ENCODE measurements around the gene MACROD2.

Gene MACROD2

DNA sequence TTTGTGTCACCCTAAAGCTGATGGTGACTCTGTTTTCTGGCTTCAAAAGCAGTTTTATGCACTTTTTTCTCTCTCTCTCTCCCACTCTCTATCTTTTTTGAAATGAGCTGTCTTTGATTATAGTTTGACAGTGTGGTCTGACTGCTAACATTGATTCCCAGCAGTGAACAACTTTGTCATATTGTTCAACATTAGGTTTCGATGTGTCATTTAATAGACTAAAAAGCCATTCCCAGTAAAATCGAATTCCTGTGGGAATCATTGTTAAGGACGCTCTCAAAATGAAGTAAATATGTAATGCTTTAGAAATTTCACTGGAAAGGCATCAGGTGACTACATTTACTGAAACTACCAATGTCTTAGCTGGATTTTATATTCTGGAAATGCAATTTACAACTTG is 412.0 kb downstream of the MACROD2 start:
- H3K27me3 ChIP-seq, result no peaks in the 10 kb centered on the region
- no peak for TF ChIP-seq CTCF (IDR thresholded peaks at IDR 0.05; ENCODE audit: low read depth, low read length)
- no peak for DNase-seq

GRCh38 chr20:14410869-14411555 is 415.7 kb downstream of the MACROD2 start:
- DNase-seq, result no peak
- no peak overlapping the region for H3K4me3 ChIP-seq (ENCODE audit: low read depth, low read length)
- TF ChIP-seq CTCF (IDR thresholded peaks at IDR 0.05; ENCODE audit: low read depth, low read length), result no peak
- peaks cover 29% of the 10 kb centered on the region for H3K4me1 ChIP-seq
- H3K36me3 ChIP-seq, result no peaks in the 10 kb centered on the region
- no peaks in the 10 kb centered on the region for H3K9me3 ChIP-seq
- H3K27me3 ChIP-seq, result no peaks in the 10 kb centered on the region

More for the DNA sequence above, 412.0 kb downstream of the MACROD2 start:
- Histone ChIP-seq H3K36me3 (no peaks in the 10 kb centered on the region), H3K9me3 (no peaks in the 10 kb centered on the region), H3K4me3 (ENCODE audit: low read depth, low read length) (no peak overlapping the region), H3K4me1 (peaks cover 8% of the 10 kb centered on the region)

DNA sequence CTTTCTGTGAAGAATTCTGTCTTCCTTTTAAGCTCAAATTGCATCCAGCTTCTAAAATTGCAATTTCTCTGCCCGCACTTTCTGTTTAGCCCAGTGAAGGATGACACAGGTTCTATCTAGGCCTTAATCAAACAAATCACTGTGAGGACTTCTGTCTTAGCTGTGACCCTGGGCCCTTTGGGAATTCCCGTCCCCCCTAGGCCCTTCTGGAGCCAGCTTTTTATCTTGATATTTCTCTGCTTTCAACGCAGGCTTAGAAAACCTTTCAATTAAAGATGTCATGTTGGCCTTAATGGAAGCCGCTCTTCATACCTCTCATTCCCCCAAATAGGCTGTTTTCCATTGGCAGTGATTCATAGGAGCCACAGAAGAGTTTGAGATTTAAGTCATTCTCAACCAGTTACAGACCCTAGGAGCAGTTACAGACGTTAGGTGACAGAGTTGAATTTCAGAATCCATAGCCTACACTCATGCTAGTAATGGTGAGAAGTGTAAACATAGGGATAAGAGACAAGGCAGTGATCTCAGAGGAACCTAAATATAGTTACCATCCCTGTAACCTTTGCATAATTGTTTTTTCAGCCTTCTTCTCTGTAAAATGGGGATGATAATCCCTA is 416.9 kb downstream of the MACROD2 start:
- H3K36me3 ChIP-seq, result no peaks in the 10 kb centered on the region
- no peak for TF ChIP-seq CTCF (IDR thresholded peaks at IDR 0.05; ENCODE audit: low read depth, low read length)
- H3K9me3 ChIP-seq, result no peaks in the 10 kb centered on the region
- H3K27me3 ChIP-seq, result no peaks in the 10 kb centered on the region
- H3K4me1 ChIP-seq, result peaks cover 30% of the 10 kb centered on the region
- H3K4me3 ChIP-seq (ENCODE audit: low read depth, low read length), result no peak overlapping the region
- peak; percentile 37 for DNase-seq

DNA sequence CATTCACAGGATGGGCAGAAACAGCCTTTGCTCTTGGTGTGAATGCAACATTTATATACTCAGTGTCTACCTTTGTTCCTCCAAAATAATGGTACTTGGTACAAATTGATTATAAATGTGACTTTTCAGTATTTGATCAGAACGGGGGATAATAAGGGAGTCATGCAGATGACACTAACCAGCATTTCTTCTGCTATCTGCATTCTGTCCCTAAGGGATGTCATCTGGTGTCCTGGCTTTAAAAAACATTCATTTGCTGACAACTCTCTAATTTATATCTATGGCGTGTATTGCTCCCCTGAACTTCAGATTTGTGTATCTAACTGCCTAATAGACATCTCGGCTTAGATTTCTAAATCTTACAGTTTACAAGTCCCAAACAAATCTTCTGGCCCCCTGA is 418.5 kb downstream of the MACROD2 start:
- Histone ChIP-seq H3K9me3 (no peaks in the 10 kb centered on the region), H3K4me3 (ENCODE audit: low read depth, low read length) (no peak overlapping the region), H3K4me1 (peaks cover 30% of the 10 kb centered on the region), H3K36me3 (no peaks in the 10 kb centered on the region), H3K27me3 (no peaks in the 10 kb centered on the region)
- DNase-seq, result no peak
- TF ChIP-seq CTCF (IDR thresholded peaks at IDR 0.05; ENCODE audit: low read depth, low read length), result no peak

DNA sequence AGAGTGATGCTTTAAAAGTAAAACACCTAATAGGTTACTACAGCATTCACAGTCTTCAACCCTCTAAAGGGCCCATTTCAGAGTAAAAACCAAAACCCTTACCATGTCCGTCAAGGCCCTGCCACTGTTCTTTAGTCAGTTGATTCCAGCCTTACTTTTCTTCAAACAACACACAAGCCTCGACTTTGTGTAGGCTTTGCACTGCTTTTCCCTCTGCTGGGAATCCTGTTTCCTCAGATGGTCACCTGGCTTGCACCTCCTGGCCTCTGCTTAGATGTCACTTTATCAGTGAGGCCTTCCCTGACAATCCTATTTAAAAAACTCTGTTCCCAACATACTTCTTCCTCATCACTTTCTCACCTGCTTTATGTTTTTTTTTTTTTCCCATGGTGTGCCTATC is 419.2 kb downstream of the MACROD2 start:
- peaks cover 30% of the 10 kb centered on the region for H3K4me1 ChIP-seq
- no peaks in the 10 kb centered on the region for H3K27me3 ChIP-seq
- no peaks in the 10 kb centered on the region for H3K9me3 ChIP-seq
- DNase-seq, result no peak
- H3K4me3 ChIP-seq (ENCODE audit: low read depth, low read length), result no peak overlapping the region
- no peak for TF ChIP-seq CTCF (IDR thresholded peaks at IDR 0.05; ENCODE audit: low read depth, low read length)
- H3K36me3 ChIP-seq, result no peaks in the 10 kb centered on the region

DNA sequence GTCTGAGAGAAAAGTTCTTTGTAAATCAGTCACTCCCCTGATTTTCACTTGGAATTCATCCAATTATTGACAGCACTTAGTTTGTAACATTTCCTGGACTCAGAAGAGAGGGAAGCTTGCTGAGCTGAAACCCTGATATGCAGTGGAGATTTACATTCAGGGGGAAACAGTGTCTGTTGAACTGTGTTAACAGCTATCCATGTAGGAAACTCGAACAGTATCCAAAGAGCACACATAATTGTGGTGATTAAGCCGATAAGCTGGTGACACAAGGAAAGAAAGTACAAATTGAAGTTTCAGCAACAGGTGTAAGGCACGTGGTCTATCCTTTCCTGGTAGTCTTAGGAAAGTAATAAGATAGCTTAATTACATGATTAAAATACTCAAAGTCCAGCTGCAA is 420.2 kb downstream of the MACROD2 start:
- H3K27me3 ChIP-seq, result no peaks in the 10 kb centered on the region
- no peaks in the 10 kb centered on the region for H3K36me3 ChIP-seq
- peaks cover 30% of the 10 kb centered on the region for H3K4me1 ChIP-seq
- no peak for DNase-seq
- no peak overlapping the region for H3K4me3 ChIP-seq (ENCODE audit: low read depth, low read length)
- no peaks in the 10 kb centered on the region for H3K9me3 ChIP-seq
- TF ChIP-seq CTCF (IDR thresholded peaks at IDR 0.05; ENCODE audit: low read depth, low read length), result no peak
